ENCODE measurements around the gene CWC25.

DNA sequence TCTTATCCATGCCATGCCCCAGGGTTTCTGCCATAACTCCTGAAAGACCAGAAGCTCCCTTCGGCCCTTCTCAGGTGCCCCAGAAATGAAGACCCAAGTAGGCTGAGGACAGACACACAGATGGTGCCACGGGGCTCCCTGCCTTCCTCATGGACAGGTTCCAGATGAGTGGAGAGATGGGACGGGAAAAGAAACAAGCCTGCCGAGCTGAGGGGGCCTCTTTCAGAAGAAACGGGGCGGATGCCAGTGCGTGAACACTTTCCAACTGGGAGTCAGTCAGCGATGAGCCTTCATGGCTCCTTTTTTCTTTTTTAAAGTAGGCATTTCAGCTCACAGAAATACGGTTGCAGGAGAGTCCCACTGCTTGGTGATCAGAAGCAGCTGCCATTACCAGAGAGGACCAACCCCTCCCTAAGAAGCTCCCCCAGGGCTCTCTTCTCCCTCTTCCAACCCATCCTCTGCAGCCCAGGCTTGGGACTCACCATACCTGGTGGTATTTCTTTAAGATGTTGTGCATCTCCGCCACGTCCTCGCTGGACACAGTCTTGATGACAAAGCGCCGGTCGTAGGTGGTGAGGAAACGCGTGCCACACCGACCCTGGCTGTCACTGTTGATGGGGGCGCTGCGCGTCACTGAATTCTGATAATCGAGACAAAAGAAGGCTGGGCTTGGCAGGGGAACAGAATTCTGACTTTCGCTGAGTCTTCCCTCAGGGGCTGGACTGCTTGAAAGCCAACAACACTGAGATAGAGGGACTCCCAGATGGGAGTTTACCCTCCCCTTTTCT, 45.0 kb downstream of the CWC25 start:
- TF ChIP-seq POLR2AphosphoS5 (IDR thresholded peaks at IDR 0.05) (no peak), CTCF (IDR thresholded peaks at IDR 0.05) (no peak), EP300 (IDR thresholded peaks at IDR 0.05) (no peak)
